Retinal pigment epithelial cell (primary cell): Measurements from ENCODE around the gene FBXO8.
"Not testable (repeated sequence)": the region's sequence is repeated elsewhere in the genome, so short reads cannot be mapped to it uniquely, and the experiment has no call there.

Experiments
- DNase-seq: peaks from one replicate; pipeline ENCODE4 v3.0.0-alpha.2; 2010; ENCODE audit warnings: low read depth
- H3K4me3 ChIP-seq: 2 replicates; pipeline ENCODE4 v1.5.1; 2011; ENCODE audit warnings: mild to moderate bottlenecking, low read length, control low read depth, moderate library complexity
- CTCF ChIP-seq: conservative IDR thresholded peaks from 2 replicates; pipeline ENCODE4 v1.5.1; 2011; ENCODE audit warnings: low read depth, low read length, control low read depth, inconsistent platforms

Gene FBXO8

GRCh38 chr4:174275101-174275500, 8.4 kb downstream of the FBXO8 start:
- no peak for DNase-seq
- H3K4me3 ChIP-seq: no peak overlapping the region
- no peak for TF ChIP-seq CTCF

GRCh38 chr4:174274436-174274835, 9.0 kb downstream of the FBXO8 start:
- DNase-seq: no peak
- no peak overlapping the region for H3K4me3 ChIP-seq
- no peak for TF ChIP-seq CTCF

DNA sequence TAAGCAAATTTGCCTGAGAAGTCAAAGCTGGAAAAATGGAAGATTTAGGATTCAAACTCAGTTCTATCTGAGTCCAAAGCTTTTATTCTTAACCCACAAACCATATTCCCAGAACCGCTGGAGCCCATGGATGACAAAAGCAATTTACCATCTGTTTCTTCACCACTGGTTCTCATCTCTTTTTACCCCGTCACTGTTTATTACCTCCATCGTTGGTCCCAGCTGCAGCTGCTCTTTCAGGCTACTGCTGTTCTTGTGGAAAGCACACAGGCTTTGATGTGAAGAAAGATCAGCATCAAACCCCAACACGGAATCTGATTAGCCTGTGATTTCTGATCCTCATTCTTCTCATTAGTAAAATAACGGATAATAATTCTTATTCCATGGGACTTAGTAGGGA, 9.5 kb downstream of the FBXO8 start:
- DNase-seq: no peak
- no peak overlapping the region for H3K4me3 ChIP-seq
- no peak for TF ChIP-seq CTCF

DNA sequence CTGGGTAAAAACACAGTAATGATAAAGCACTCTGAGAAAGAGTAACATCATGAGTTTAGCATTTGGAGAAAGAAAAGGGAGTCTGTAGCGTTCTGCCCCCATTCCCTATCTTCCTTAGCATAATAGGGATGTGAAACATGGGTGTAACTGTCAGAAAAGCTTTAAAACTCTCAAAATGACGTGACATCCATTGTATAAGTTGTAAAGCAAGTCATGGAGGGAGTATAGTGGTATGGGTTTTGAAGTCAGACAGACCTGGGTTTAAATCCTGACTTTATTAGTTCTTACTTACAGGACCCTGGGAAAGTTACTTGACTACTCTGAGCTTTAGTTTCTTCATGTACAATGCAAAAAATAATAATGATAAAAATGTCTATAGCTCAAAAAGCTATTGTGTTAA, 17.1 kb downstream of the FBXO8 start:
- H3K4me3 ChIP-seq: no peak overlapping the region
- no peak for DNase-seq
- no peak for TF ChIP-seq CTCF

DNA sequence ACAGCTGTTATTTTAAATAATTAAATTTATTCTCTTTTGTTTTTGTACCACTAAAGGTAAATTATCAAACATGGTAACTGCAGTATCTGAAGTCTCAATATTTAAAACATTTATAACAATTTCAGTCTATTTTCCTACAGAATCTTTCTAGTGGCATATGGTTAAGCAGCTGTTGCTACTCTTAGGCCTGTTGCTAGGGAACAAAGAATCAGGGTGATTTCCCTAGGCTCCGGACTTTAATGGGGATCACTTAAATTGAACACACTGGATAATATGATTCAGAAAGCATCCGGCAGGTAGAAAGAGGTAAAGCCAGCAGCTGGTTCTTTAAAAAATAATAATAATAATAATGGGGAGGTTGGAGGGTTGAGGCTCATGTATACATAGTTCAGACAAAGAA, 17.6 kb downstream of the FBXO8 start:
- no peak overlapping the region for H3K4me3 ChIP-seq
- no peak for TF ChIP-seq CTCF

GRCh38 chr4:174263445-174263736, 20.1 kb downstream of the FBXO8 start:
- DNase-seq: no peak
- no peak overlapping the region for H3K4me3 ChIP-seq
- no peak for TF ChIP-seq CTCF

More for the DNA sequence above, 17.6 kb downstream of the FBXO8 start:
- no peak for DNase-seq

- no peak for DNase-seq
- no peak overlapping the region for H3K4me3 ChIP-seq
- no peak for TF ChIP-seq CTCF
Observed at GRCh38 chr4:174262624-174263444, 20.6 kb downstream of the FBXO8 start.

DNA sequence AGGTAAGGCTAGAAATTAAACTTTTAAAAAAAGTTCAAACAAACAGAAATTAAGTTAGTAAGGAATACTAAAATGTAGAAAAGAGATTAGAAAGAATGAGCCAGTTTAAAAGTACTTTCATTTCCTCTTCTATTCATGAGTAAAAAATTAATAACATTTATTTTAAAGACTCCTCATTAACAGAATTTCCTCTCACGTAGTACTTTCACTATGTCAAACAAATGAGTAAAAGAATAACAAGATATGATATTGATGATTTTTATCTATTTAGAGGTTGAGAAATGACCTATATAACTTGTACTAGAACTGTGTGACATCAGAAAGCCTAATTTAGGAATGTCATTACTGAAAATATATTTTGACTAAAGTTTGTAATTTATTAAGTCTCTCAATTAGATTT, 22.0 kb downstream of the FBXO8 start:
- not testable (repeated sequence) for DNase-seq, H3K4me3 ChIP-seq
